Natural killer cell (primary cell): ENCODE data around the gene CASTOR2. TPM values are rescaled to one million over a fixed set of nuclear protein-coding genes. Genes with fewer than 3 reads are reported as not detected.
A peak's percentile ranks its signal among the peaks of the same experiment; 100 is the strongest.
"Not testable (repeated sequence)": the region's sequence is repeated elsewhere in the genome, so short reads cannot be mapped to it uniquely, and the experiment has no call there.

Experiments used
- ATAC-seq, 3 donors: fragments of 150-1000 bp in 2 of 3; fragments of 200-7000 bp in 1 of 3; cut with Tn5 transposase; 1 replicate in 1 of 3; 2 replicates in 2 of 3; pipeline ENCODE4 v1.10.0; 2021; ENCODE audit warnings: mild to moderate bottlenecking in 2 of 3, moderate library complexity in 2 of 3
- DNase-seq, 2 donors: peaks; one replicate each; pipeline versions ENCODE4 v3.0.0 to v3.0.0-alpha.2; 2013 to 2021; ENCODE audit warnings: mixed read lengths in 1 of 2
- H3K27ac ChIP-seq: one replicate; pipeline ENCODE4 v1.5.1; 2013; ENCODE audit warnings: mild to moderate bottlenecking, low read length
- H3K27me3 ChIP-seq: one replicate; pipeline ENCODE4 v1.6.1; 2013; ENCODE audit warnings: low read length; ENCODE audit not compliant: control insufficient read depth, insufficient read depth
- H3K36me3 ChIP-seq: one replicate; pipeline ENCODE4 v1.6.1; 2013; ENCODE audit warnings: low read length; ENCODE audit not compliant: control insufficient read depth, insufficient read depth
- H3K4me1 ChIP-seq: one replicate; pipeline ENCODE4 v1.6.1; 2013; ENCODE audit warnings: low read length; ENCODE audit not compliant: control insufficient read depth, insufficient read depth
- H3K4me3 ChIP-seq: one replicate; pipeline ENCODE4 v1.5.1; 2013; ENCODE audit warnings: low read length
- H3K9me3 ChIP-seq: one replicate; pipeline ENCODE4 v1.6.1; 2013; ENCODE audit warnings: low read length; ENCODE audit not compliant: control insufficient read depth, insufficient read depth
- H3K27ac Mint-ChIP-seq, 2 donors: one replicate each; pipeline ENCODE4 v1.8.0; 2022; ENCODE audit warnings: mild to moderate bottlenecking in 2 of 2, mixed read lengths in 2 of 2, moderate library complexity in 1 of 2
- H3K27me3 Mint-ChIP-seq, 2 donors: one replicate each; pipeline ENCODE4 v1.8.0; 2022; ENCODE audit warnings: low read depth in 2 of 2, mixed read lengths in 2 of 2
- H3K36me3 Mint-ChIP-seq: one replicate; pipeline ENCODE4 v1.8.0; 2022; ENCODE audit warnings: mixed read lengths
- H3K4me1 Mint-ChIP-seq, 2 donors: one replicate each; pipeline ENCODE4 v1.8.0; 2022; ENCODE audit warnings: mixed read lengths in 2 of 2
- H3K4me3 Mint-ChIP-seq: one replicate; pipeline ENCODE4 v1.8.0; 2022; ENCODE audit warnings: mild to moderate bottlenecking, moderate library complexity, mixed read lengths
- H3K9me3 Mint-ChIP-seq, 2 donors: one replicate each; pipeline ENCODE4 v1.8.0; 2022; ENCODE audit warnings: mixed read lengths in 2 of 2
- WGBS: methylation state at CpG from one replicate; pipeline ENCODE4 v1.1.7; 2013; ENCODE audit warnings: missing lambda C conversion rate; ENCODE audit not compliant: insufficient coverage; 5-methylcytosine and 5-hydroxymethylcytosine counted together
- intact Hi-C: fragments of 100-400 bp; cut with micrococcal nuclease; formaldehyde crosslinking; loops from one replicate; pipeline ENCODE4 v1.14.2; 2022
- total RNA-seq, 4 donors: library from RNA; stranded (reverse); fragments of 120-200 nt in 1 of 4; gene quantifications; one replicate each; pipeline versions ENCODE4 v1.2.3 to v1.2.4, GENCODE V29; 2013 to 2022

CASTOR2 gene
- 10 to 100 TPM; 10.0 to 14.9 (median 10.8) TPM for total RNA-seq
- total RNA-seq (2013): 1.3 TPM

GRCh38 chr7:74964511-74965119, at the start of gene CASTOR2:
TSS of gene CASTOR2 (plus strand) at chr7:74964705. CDS start at chr7:74964986, 281 bp downstream.
- DNase-seq (peak in 1 of 2 donors; percentile 71), ATAC-seq (peak; percentile 91 to 96 (median 95))
- H3K36me3 ChIP-seq, H3K9me3 ChIP-seq, H3K9me3 Mint-ChIP-seq, H3K4me1 ChIP-seq, H3K27me3 ChIP-seq, H3K4me3 ChIP-seq, H3K27me3 Mint-ChIP-seq, intact Hi-C loops, H3K4me1 Mint-ChIP-seq, H3K27ac ChIP-seq, H3K36me3 Mint-ChIP-seq: not testable (repeated sequence)
- WGBS: no CpG with 5 or more reads among the region's 84 CpGs
- Mint-ChIP-seq H3K27ac (peak within 1 kb of the TSS in 1 of 2 donors; percentile 51), H3K4me3 (peak within 1 kb of the TSS; percentile 66)

GRCh38 chr7:74922321-74922890, 42.1 kb upstream of the CASTOR2 start:
- H3K27ac Mint-ChIP-seq, H3K4me1 Mint-ChIP-seq, intact Hi-C loops, H3K27me3 ChIP-seq, H3K4me3 ChIP-seq, H3K4me1 ChIP-seq, H3K27ac ChIP-seq, DNase-seq, H3K9me3 ChIP-seq, H3K9me3 Mint-ChIP-seq, H3K4me3 Mint-ChIP-seq, ATAC-seq, H3K36me3 Mint-ChIP-seq, H3K27me3 Mint-ChIP-seq, H3K36me3 ChIP-seq: not testable (repeated sequence)
- 94% methylated on average over 4 of the region's 10 CpGs for WGBS

GRCh38 chr7:74923644-74924043, 40.9 kb upstream of the CASTOR2 start:
- H3K9me3 ChIP-seq, intact Hi-C loops, H3K4me3 ChIP-seq, H3K9me3 Mint-ChIP-seq, ATAC-seq, H3K4me3 Mint-ChIP-seq, H3K27me3 Mint-ChIP-seq, H3K27ac ChIP-seq, DNase-seq, H3K36me3 ChIP-seq, H3K4me1 ChIP-seq, H3K27ac Mint-ChIP-seq, H3K36me3 Mint-ChIP-seq, H3K4me1 Mint-ChIP-seq, H3K27me3 ChIP-seq: not testable (repeated sequence)
- WGBS: 91% methylated on average over 1 of the region's 1 CpG

GRCh38 chr7:74926968-74927367, 37.5 kb upstream of the CASTOR2 start:
- H3K4me3 ChIP-seq, intact Hi-C loops, H3K4me1 ChIP-seq, ATAC-seq, H3K4me1 Mint-ChIP-seq, H3K27ac ChIP-seq, H3K27ac Mint-ChIP-seq, DNase-seq, H3K27me3 ChIP-seq, H3K36me3 ChIP-seq, H3K27me3 Mint-ChIP-seq, H3K9me3 ChIP-seq, H3K36me3 Mint-ChIP-seq, H3K9me3 Mint-ChIP-seq, H3K4me3 Mint-ChIP-seq: not testable (repeated sequence)
- WGBS: no CpG with 5 or more reads among the region's 1 CpG

GRCh38 chr7:74931563-74932328, 32.8 kb upstream of the CASTOR2 start:
- H3K4me1 Mint-ChIP-seq, H3K27ac ChIP-seq, DNase-seq, H3K9me3 Mint-ChIP-seq, H3K4me3 ChIP-seq, H3K9me3 ChIP-seq, H3K27me3 ChIP-seq, H3K36me3 Mint-ChIP-seq, ATAC-seq, H3K4me3 Mint-ChIP-seq, H3K36me3 ChIP-seq, H3K4me1 ChIP-seq, H3K27ac Mint-ChIP-seq, H3K27me3 Mint-ChIP-seq, intact Hi-C loops: not testable (repeated sequence)
- no CpG with 5 or more reads among the region's 6 CpGs for WGBS

GRCh38 chr7:74939429-74939828, 25.1 kb upstream of the CASTOR2 start:
- H3K27me3 Mint-ChIP-seq, intact Hi-C loops, H3K36me3 ChIP-seq, H3K9me3 Mint-ChIP-seq, H3K27ac Mint-ChIP-seq, H3K4me3 Mint-ChIP-seq, H3K27ac ChIP-seq, DNase-seq, H3K4me1 ChIP-seq, H3K9me3 ChIP-seq, H3K4me1 Mint-ChIP-seq, H3K4me3 ChIP-seq, H3K36me3 Mint-ChIP-seq, ATAC-seq, H3K27me3 ChIP-seq: not testable (repeated sequence)
- no CpG with 5 or more reads among the region's 2 CpGs for WGBS

- WGBS: no CpG with 5 or more reads among the region's 9 CpGs
- H3K27ac Mint-ChIP-seq, H3K27ac ChIP-seq, H3K4me3 Mint-ChIP-seq, H3K36me3 ChIP-seq, H3K9me3 Mint-ChIP-seq, H3K4me1 ChIP-seq, H3K9me3 ChIP-seq, DNase-seq, ATAC-seq, intact Hi-C loops, H3K4me1 Mint-ChIP-seq, H3K27me3 ChIP-seq, H3K36me3 Mint-ChIP-seq, H3K4me3 ChIP-seq, H3K27me3 Mint-ChIP-seq: not testable (repeated sequence)
Measured at GRCh38 chr7:74941302-74942069, 23.0 kb upstream of the CASTOR2 start.
